HG03139 (cell line): ENCODE data around the gene SPHK1.

Experiments used
- ATAC-seq: cut with Tn5 transposase; IDR thresholded peaks from one replicate; pipeline ENCODE4 v1.9.1; 2021; ENCODE audit not compliant: unreplicated experiment

SPHK1 gene

GRCh38 chr17:76384987-76385891 is 830 bp downstream of the SPHK1 start:
- no peak for ATAC-seq

- ATAC-seq = no peak
These were observed 1.7 kb downstream of the SPHK1 start for GRCh38 chr17:76385892-76386786.

- no peak for ATAC-seq
These were observed 2.8 kb downstream of the SPHK1 start for GRCh38 chr17:76386966-76387765.

- ATAC-seq = no peak
These were observed 4.8 kb downstream of the SPHK1 start for GRCh38 chr17:76388966-76389888.

GRCh38 chr17:76390003-76390421 is 5.6 kb downstream of the SPHK1 start:
- ATAC-seq = no peak

- ATAC-seq = no peak
These were observed 6.8 kb downstream of the SPHK1 start for GRCh38 chr17:76391200-76391715.

GRCh38 chr17:76394166-76394565 is 9.8 kb downstream of the SPHK1 start:
- ATAC-seq = no peak

- no peak for ATAC-seq
These were observed 11.6 kb downstream of the SPHK1 start for GRCh38 chr17:76395980-76396379.

GRCh38 chr17:76397184-76397583 is 12.8 kb downstream of the SPHK1 start:
- no peak for ATAC-seq

- ATAC-seq = no peak
These were observed 13.5 kb downstream of the SPHK1 start for GRCh38 chr17:76397687-76398522.

GRCh38 chr17:76398523-76399174 is 14.2 kb downstream of the SPHK1 start:
- no peak for ATAC-seq

GRCh38 chr17:76399175-76400172 is 15.1 kb downstream of the SPHK1 start:
- ATAC-seq = no peak

GRCh38 chr17:76402711-76403110 is 18.3 kb downstream of the SPHK1 start:
- no peak for ATAC-seq

- ATAC-seq = no peak
These were observed 19.8 kb downstream of the SPHK1 start for GRCh38 chr17:76404256-76404655.

- no peak for ATAC-seq
These were observed 20.7 kb downstream of the SPHK1 start for GRCh38 chr17:76404976-76405563.

- no peak for ATAC-seq
These were observed 21.2 kb downstream of the SPHK1 start for GRCh38 chr17:76405607-76405966.
